Fibroblast of skin of left quadriceps (primary cell): ENCODE data around the gene TSHR.
"Not testable (repeated sequence)": the region's sequence is repeated elsewhere in the genome, so short reads cannot be mapped to it uniquely, and the experiment has no call there.

Experiments used
- DNase-seq, 2 experiments: peaks; one replicate each; pipeline ENCODE4 v3.0.0-alpha.2; 2013; ENCODE audit warnings: low read depth in 2 of 2

The TSHR gene

DNA sequence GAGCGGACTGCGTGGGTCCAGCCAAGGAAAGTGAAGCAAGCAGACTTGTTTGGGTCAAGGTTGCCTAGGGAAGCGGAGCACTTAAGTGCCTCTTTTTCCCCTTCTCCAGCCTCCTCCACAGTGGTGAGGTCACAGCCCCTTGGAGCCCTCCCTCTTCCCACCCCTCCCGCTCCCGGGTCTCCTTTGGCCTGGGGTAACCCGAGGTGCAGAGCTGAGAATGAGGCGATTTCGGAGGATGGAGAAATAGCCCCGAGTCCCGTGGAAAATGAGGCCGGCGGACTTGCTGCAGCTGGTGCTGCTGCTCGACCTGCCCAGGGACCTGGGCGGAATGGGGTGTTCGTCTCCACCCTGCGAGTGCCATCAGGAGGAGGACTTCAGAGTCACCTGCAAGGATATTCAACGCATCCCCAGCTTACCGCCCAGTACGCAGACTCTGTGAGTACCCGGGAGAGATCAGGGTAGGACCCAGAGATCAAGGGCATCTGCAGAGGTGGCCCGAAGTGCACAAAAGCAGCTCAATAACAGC, at the start of gene TSHR:
TSHR (plus strand) TSS at position 206 of the 526 bp plus-strand sequence; CDS start at position 266, 60 bp downstream.
- DNase-seq: no peak

DNA sequence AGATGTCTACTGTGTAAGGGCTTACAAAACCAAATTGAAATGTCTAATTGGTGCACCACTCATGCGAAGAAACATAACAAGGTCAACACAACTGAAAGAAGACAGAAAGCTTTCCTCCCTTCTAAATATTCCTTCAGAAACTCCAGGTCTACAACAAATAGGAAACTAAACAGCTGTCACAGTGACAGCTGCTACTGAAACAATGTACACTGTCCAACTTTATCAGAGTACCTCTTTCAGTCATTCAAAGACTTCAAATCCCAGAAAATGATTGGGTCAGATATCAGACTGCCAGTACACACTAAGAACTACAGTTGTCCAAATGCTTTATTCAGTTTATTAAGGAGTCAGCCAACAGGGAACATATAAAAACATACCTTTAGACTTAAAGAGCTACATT, 49.1 kb upstream of the TSHR start:
- DNase-seq: no peak

DNA sequence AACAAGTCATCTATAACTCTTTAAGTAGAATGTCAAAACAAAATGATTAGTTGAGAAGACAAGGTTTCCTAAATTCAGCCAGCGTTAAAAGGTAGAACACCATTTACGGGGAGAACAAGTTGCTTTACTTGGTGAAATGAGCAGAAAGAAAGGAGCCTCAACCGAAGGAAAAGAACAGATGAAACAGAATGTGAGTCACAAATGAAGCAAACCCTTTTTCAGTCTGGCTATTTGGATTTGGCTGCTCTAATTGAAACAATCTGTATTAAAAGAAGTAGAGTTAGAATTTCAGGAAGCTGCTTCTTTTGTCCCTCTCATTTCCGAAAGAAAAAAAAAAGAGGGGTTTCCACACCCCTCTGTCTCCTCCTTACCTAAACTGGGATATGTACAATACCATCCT, 48.5 kb upstream of the TSHR start:
- peak; percentile 32 to 37 for DNase-seq

DNA sequence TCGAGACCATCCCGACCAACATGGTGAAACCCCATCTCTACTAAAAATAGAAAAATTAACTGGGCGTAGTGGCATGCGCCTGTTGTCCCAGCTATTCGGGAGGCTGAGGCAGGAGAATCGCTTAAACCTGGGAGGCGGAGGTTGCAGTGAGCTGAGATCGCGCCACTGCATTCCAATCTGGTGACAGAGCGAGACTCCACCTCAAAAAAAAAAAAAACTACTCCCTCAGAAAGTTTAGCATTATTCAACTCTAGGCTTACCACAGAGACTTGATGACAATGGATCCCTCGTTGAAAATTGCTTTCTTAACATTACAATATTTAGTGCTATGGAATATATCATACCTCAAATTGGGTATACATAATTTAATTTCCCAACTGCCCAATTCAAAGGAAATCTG, 43.4 kb upstream of the TSHR start:
- not testable (repeated sequence) for DNase-seq

DNA sequence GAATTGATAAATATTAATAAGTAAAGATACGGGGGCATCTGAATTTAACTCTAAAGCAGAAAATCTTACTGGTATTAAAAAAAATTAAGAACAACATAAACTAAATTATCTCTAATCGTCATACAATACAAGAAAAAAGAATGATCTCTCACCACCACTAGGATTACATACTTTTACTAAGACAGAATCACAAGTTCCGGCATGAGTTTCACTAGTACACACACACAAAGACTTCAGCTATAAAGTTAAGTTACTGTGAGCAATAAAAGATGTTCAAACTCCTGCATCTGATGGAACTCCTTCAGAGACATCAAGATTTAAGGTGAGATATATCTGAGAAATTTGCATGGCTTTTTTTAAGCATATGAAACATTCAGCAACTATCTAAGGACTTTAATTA, 35.8 kb upstream of the TSHR start:
- no peak for DNase-seq

DNA sequence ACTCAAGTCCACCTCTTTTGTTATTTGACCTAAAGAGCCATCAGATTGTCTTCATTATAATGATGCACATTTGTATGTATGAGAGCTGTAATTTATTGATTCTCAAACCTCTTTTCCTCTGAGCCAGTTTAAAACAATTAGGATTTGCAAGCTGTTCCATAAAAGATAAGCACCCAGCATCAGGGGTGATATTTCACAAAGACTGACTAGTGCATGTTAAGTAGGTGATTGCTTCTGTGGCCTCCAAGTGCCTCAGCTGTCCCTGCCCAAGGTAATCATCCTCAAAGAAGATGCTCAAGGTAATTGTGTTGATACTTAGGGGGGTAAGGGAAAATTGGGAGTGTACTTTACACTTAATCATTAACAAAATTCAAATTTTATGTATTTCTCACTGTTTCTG, 32.1 kb upstream of the TSHR start:
- DNase-seq: no peak

DNA sequence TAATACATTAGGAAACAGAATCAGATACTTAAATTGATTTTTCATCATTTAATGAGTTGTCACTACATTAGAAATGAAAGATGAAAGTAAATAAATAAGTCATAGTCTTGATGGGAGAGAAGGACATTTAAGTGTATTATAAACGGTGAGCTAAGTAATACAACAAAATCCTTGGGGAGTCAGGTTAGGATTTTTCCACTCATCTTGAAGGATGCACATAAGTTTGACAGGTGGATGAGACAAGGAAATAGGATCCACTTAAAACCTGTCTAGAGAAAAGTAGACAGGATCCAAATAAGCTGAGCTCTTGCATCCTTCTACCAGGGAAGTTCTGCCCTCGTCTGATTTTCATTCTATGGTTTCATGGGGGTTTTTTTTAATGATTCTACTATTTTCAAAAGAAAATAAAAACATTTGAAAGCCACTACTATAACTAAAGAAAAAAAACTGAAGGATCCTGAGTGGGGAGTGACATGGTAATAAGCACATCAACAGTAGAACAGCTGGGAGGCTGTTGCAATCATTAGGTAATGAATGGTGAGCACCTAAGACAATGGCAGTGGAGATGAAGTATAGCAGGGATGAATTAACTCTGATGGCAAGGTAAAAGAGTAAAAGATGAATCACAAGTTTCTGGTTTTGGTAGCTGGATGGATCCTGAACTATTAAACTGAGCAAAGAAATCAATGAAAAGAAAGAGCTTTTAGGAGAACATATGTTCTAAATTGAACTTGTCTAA, 30.9 kb upstream of the TSHR start:
- no peak for DNase-seq

DNA sequence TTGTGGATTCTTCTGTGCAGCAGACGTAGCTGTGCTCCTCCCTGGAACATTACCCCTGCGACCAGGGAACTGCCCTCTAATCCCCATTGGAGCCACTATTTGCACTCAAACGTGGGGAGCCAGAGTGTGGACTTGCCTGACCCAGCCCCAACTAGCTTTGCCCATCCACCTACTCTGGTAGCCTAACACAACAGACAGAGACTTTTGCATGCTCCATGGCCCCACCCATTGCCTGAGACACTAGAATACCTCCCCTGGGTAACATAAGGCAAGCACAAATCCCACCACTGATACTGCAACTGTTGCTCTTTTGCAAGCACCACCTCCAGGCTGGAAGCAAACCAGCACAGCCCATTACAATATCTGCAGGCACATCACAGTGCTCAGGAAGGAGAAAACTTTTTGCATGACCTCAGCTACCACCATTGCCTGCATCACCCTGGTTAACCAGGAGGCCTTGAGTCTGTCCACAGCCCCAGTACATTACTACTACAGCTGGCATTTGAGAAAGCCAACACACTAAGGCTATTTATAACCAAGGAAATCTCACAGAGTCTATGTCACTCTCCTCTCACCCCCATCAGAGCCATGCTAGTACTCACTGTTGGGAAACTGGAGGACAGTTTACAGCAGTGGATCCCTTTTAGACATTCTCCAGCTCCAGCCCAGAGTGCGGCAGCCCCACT, 28.9 kb upstream of the TSHR start:
- DNase-seq: peak; percentile 12 to 14

DNA sequence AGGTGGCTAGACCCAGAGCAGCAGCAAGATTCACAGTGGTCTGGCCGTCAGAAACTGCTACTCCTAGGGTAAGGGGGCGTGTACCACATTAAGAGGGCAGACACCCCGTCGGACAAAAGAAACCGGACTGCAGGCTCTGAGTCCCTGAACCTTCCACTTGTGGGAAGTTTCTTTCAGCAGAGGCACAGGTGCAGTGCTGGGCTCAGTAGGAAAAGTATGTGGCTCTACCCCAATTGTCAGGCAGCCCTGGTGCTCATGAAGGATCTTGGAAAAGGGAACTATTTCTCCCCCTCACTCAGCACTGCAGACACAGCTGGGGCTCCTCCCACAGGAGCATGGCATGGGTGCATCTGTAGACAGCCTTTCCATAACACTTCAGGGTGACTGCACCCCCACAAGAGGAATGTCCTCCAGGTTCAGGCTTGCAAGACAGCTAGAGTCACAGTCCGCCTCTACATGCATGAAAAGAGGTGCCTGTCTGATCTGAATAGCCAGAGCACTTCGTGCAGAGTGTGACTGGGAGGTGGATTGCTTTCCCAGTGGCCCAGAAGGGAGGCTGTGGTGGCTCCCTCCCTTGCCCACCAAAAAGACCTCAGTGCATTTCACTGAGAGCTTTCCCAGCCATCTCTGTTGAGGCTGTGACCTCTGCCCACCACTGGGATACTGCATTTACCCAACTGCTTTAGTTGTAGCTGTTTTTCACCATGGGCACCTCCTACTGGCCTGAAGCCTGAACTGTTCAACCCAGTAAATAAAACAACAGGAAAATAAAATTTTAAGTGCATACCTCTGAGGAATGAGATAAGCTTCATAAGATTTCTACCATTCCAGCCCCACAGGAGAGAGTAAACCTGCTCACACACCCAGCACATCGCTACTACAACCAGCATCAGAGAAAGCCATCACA, 28.1 kb upstream of the TSHR start:
- no peak for DNase-seq

DNA sequence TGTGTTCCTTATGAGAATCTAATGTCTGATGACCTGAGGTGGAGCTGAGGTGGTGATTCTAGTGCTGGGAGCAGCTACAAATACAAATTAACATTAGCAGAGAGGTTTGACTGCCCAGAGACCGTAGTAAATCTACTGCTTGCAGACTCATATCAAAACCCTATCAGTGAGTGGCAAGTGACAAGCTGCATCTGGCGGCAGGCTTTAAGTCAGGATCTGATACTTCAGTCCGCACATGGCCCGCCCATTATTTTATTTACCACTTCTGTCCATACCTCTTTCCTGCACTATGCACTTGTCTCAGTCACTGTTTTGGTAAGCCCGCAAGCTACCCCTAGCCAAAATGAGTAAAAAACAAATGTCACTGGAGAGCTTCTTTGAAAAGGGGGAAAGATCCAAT, 25.3 kb upstream of the TSHR start:
- no peak for DNase-seq

DNA sequence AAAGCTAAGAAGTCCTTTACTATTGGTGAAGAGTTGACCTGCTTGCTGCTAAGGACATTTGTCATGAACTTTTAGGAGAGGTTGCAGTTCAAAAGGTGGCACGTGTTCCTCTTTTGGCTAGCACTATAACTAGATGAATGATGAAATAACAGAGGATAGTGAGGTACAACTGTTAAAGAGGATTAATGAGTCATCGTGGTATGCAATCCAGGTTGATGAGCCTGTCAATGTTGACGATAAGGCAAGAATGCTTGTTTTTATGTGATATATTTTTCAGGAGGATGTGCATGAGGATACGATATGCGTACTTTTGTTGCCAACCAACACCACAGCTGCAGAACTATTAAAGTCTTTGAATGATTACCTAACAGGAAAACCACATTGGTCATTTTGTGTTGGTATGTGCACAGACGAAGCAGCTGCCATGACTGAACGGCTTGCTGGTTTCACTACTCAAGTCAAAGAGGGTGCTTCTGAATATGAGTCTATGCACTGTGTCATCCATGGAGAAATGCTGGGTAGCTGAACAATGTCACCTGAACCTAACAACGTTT, 24.5 kb upstream of the TSHR start:
- peak; percentile 77 to 80 for DNase-seq

DNA sequence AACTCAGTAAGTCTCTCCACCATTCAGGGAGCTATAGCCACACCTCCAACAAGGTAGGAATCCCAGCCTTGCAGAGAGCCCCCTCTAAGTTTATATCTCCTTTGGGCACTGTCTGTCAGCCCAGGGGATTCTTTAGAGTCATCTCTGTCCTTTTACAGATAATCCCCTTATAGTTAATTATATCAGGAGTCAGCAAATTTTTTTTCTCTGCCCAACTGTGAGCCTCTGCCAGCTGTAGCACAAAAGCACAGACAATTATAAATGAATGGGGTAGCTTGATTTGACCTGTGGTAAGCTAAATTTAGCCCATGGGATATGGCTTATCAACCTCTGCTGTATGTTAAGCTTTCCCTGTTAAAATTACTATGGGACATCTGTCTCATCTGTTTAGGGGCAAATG, 22.1 kb upstream of the TSHR start:
- no peak for DNase-seq

DNA sequence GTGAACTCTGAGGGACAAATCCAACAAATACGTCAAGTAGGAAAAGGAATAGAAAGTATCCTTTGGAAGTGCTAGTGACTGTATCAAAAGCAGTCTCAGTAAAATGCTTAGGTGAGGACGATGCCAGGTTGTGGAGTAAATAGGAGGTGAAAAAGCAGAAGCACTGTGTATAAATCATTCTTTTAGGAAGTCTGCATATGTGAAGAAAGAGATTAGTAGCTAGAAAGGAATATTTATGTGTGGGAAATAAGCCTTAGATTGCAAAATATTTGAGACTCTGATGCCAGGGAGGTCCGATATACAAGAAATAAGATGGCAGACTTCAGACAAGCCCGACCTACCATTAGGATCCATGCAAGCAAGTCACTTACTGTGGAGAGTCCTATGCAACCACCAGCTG, 21.7 kb upstream of the TSHR start:
- DNase-seq: no peak

DNA sequence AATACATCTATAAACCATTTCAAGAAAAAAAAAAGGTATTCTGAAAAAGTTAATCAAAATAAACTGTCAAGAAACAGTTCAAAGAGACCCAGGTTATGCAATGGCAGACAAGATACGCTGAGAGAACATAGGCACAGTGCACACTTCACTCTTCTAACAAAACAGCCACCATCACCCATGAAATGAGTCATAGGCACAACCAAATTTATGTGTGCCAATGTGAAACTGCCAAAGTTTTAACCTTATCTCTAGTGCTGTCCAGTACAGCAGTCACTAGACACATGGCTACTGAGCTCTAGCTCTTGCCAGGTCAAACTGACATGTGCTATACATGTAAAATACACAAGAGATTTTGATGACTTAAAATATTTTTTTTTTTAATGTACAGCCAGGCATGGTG, 15.3 kb upstream of the TSHR start:
- DNase-seq: no peak

DNA sequence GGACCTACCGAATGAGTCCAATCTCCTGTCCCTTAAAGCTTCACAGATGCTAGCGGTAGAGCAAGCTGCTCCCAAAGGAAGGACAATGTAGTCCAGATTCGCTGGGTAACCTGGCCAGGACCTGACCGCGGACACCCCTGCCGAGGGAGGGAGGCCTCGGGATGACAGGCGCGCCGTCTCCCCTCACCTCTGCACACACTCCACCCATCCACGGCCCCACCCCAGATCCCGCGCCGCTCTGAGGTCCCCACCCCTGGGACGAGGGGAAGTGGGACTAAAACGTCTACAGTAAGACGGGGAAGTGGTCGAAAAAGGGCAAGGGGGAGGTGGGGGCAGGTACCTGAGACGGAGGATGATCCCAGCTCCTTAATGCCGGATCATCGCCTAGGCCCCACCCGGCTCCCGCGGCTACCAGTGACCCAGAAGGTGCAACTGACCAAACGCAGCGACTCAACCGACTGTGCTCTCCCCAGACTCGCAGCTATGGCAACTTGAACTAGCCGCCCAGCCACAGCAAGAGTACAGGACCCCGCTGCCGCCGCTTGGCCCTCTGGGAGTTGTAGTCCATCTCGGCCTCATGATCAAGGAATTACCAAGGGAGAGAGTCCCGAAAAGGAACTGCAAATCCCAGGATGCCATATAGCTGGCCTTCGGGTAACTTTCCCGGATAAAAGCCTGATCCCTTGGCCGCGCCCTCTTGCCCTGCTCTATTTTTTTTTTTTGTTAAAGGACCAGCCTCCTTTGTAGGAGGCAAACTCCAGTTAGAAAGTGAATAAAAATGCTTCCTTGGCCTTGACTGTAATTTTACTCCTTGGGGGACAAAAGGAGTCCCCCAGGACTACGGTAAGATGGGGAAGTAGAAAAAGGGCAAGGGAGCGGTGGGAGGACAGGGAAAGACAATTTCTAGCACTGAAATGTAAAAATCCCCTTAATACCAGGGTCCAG, 13.9 kb upstream of the TSHR start, which contains the start of gene CEP128:
CEP128 (minus strand) TSS at position 498 of the 945 bp plus-strand sequence.
- DNase-seq: peak; percentile 94 to 95

DNA sequence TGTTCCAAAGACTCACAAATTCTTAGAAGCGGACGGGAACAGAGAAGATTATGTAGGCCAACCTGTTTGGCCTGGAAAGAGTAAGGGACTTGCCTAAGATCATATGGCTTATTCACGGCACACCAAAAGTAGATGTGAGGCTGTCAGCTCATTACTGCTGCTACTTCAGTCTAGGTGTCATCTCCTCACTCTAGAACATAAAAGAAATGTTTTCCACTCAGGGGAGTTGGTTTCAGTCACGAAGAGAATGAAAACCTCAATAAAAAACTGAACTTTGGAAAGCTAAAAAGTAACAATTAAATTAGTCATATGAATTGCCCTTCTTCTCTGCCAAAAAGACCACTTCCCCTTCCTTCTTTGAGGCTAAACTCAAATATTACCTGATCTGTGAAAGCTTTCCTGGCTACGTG, 13.2 kb upstream of the TSHR start:
- DNase-seq: no peak

DNA sequence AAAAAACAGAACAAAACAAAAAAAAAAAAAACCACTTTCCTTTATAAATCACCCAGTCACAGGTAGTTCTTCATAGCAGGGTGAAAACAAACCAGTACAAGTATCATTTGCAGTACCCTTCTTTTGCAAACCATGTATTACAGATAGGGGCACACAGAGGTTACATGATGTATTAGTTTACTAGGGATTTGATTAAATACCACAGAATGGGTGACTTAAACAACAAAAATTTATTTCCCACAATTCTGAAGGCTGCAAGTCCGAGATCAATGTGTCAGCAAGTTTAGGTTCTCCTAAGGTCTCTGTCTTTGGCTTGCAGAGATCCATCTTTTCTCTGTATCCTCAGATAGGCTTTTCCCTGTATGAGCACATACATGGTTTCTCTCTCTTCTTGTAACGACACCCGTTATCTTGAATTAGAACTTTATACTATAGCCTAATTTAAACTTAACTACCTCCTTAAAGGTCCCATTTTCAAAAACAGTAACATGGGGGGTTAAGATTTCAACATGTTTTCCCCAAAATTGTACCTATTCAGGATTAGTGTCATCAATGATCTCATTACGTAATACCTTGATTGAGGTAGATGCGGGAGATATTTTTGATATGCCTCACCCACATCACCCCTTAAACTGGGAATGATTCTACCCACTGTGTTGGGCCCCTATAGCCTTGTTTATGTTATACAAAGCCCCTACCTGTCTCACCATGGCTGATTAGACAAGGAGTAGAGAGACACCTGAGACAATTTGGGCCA, 10.4 kb upstream of the TSHR start:
- no peak for DNase-seq

DNA sequence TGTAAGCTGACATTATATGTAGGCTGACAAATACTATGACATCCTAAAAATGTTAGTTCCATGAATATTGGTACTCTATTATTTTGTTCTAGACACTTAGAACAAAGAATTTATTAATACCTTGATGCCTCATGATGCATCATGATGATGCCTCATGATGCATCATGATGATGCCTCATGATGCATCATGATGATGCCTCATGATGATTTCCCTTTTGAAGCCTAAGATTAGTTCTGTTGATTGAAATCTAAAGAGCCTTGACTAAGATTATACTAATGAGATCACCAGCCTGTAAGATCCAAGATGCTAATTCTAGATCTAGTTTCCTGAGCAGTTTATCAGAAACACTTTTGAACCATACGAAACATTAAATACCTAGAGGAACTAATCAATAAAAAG, 9.2 kb upstream of the TSHR start:
- DNase-seq: no peak

DNA sequence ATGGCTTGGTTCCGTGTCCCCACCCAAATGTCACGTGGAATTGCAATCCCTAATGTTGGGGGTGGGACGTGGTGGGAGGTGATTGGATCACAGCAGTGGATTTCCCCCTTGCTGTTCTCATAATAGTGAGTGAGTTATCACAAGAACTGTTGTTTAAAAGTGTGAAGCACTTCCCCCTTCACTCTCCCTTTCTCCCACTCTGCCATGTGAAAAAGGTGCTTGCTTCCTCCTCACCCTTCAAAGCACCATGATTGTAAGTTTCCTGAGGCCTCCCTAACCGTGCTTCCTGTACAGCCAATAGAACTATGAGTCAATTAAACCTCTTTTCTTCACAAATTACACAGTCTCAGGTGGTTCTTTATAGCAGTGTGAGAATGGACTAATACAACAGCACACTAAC, 8.6 kb upstream of the TSHR start:
- DNase-seq: no peak

DNA sequence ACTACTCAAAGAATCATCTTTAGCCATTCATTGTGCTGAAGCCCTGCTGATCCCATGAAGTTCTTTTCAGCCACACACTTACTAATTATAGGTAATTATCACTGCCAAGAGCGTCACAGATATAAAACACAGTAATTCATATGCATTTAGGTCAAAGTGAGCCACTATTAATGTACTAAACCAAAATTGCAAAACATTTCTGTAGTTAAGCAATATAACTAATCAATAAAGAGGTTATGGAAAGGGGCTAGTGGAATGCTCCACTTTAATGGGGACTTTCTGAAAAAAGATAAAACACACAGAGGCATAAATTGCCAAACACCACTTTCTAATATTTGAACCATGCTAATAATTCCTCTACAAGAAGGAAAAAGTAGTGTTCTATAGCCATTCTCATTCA, 7.1 kb upstream of the TSHR start:
- no peak for DNase-seq
